HepG2 (cell line): Measurements from ENCODE around the gene HPCAL1. TPM values are rescaled to one million over a fixed set of nuclear protein-coding genes. Genes with fewer than 3 reads are reported as not detected.

Experiments
- AGO1 ChIP-seq: fragments of 200-400 bp; formaldehyde crosslinking; IDR thresholded peaks from 2 replicates; pipeline ENCODE4 v1.6.1; 2017; ENCODE audit warnings: mild to moderate bottlenecking, low read depth, low read length, moderate library complexity; ENCODE audit not compliant: poor library complexity, severe bottlenecking
- ATF7-NPFF ChIP-seq: sonication (generic); formaldehyde crosslinking; IDR thresholded peaks from 2 replicates; pipeline ENCODE4 v1.8.1; 2023; ENCODE audit warnings: mild to moderate bottlenecking, low read depth, missing genetic modification reagents, moderate library complexity
- KAT7 ChIP-seq: IDR thresholded peaks from 2 replicates; pipeline ENCODE4 v1.6.1; 2018; ENCODE audit warnings: borderline replicate concordance, missing compliant biosample characterization
- MTA1 ChIP-seq: sonication (generic); formaldehyde crosslinking; IDR thresholded peaks from 2 replicates; pipeline ENCODE4 v1.4.0; 2020; ENCODE audit warnings: missing genetic modification reagents, mild to moderate bottlenecking, borderline replicate concordance
- SAP130 ChIP-seq: IDR thresholded peaks from 2 replicates; pipeline ENCODE4 v1.6.1; 2016; ENCODE audit warnings: low read depth
- SP4 ChIP-seq: sonication (generic); formaldehyde crosslinking; IDR thresholded peaks from 2 replicates; pipeline ENCODE4 v1.8.1; 2023; ENCODE audit warnings: mild to moderate bottlenecking, missing genetic modification reagents
- SRSF9 ChIP-seq: fragments of 200-400 bp; formaldehyde crosslinking; IDR thresholded peaks from 2 replicates; pipeline ENCODE4 v1.6.1; 2018; ENCODE audit warnings: borderline replicate concordance, mild to moderate bottlenecking, low read depth, low read length; ENCODE audit not compliant: insufficient read depth, poor library complexity, severe bottlenecking
- ZFY ChIP-seq: sonication (generic); formaldehyde crosslinking; IDR thresholded peaks from 2 replicates; pipeline ENCODE4 v1.4.0; 2020; ENCODE audit warnings: missing genetic modification reagents
- ZNF142 ChIP-seq: sonication (generic); formaldehyde crosslinking; IDR thresholded peaks from 2 replicates; pipeline ENCODE4 v1.4.0; 2020; ENCODE audit warnings: missing genetic modification reagents
- ZNF230 ChIP-seq: sonication (generic); formaldehyde crosslinking; IDR thresholded peaks from 2 replicates; pipeline ENCODE4 v1.4.0; 2020; ENCODE audit warnings: mild to moderate bottlenecking, missing genetic modification reagents
- ZNF292 ChIP-seq: sonication (generic); formaldehyde crosslinking; IDR thresholded peaks from 2 replicates; pipeline ENCODE4 v1.8.1; 2022; ENCODE audit warnings: mild to moderate bottlenecking, low read depth, missing genetic modification reagents, borderline replicate concordance
- ZNF547 ChIP-seq: sonication (generic); formaldehyde crosslinking; IDR thresholded peaks from 2 replicates; pipeline ENCODE4 v1.5.1; 2020; ENCODE audit warnings: mild to moderate bottlenecking, missing genetic modification reagents
- ZNF570 ChIP-seq: sonication (generic); formaldehyde crosslinking; IDR thresholded peaks from 2 replicates; pipeline ENCODE4 v1.4.0; 2020; ENCODE audit warnings: mild to moderate bottlenecking, missing genetic modification reagents, borderline replicate concordance
- polyA plus RNA-seq, 8 experiments: library from polyadenylated mRNA; depleted of rRNA in 3 of 8; stranded (reverse) in 7 of 8; unstranded in 1 of 8; fragments of >200 nt; fragmentation: Illumina TruSeq in 4 of 8; extraction: Trizol in 4 of 8; gene quantifications; 2 replicates each; pipeline versions ENCODE4 v1.2.1 to v1.2.3, GENCODE V29; 2011 to 2016; ENCODE audit warnings: low read depth in 4 of 8, missing spikeins in 1 of 8, mixed read lengths in 1 of 8; ENCODE audit not compliant: insufficient read depth in 1 of 8
- total RNA-seq, 5 experiments: library from RNA; depleted of rRNA; stranded (reverse); fragments of >200 nt; fragmentation: Illumina TruSeq; extraction: Trizol; gene quantifications; 2 replicates each; pipeline ENCODE4 v1.2.3, GENCODE V29; 2016; ENCODE audit warnings: low read depth in 1 of 5
- TF ChIP-seq, protein P1 (sequence below): sonication (generic); formaldehyde crosslinking; IDR thresholded peaks from 2 replicates; pipeline ENCODE4; 2020; ENCODE audit warnings: missing genetic modification reagents, mild to moderate bottlenecking, borderline replicate concordance
- TF ChIP-seq, protein P2 (sequence below): sonication (generic); formaldehyde crosslinking; IDR thresholded peaks from 2 replicates; pipeline ENCODE4 v1.4.0; 2020; ENCODE audit warnings: mild to moderate bottlenecking, missing genetic modification reagents

Gene HPCAL1
- total and polyA plus RNA-seq, 2 of the 13 experiments (the other 11 are each of a cell fraction or from before 2014, with no cell fraction given) = 29.5 to 29.9 TPM

- TF ChIP-seq, protein P1, sequence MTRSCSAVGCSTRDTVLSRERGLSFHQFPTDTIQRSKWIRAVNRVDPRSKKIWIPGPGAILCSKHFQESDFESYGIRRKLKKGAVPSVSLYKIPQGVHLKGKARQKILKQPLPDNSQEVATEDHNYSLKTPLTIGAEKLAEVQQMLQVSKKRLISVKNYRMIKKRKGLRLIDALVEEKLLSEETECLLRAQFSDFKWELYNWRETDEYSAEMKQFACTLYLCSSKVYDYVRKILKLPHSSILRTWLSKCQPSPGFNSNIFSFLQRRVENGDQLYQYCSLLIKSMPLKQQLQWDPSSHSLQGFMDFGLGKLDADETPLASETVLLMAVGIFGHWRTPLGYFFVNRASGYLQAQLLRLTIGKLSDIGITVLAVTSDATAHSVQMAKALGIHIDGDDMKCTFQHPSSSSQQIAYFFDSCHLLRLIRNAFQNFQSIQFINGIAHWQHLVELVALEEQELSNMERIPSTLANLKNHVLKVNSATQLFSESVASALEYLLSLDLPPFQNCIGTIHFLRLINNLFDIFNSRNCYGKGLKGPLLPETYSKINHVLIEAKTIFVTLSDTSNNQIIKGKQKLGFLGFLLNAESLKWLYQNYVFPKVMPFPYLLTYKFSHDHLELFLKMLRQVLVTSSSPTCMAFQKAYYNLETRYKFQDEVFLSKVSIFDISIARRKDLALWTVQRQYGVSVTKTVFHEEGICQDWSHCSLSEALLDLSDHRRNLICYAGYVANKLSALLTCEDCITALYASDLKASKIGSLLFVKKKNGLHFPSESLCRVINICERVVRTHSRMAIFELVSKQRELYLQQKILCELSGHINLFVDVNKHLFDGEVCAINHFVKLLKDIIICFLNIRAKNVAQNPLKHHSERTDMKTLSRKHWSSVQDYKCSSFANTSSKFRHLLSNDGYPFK (CRISPR knock-in tag) = no peak
- TF ChIP-seq KAT7 (CRISPR knock-in tag) (peak; percentile 96), SP4 (CRISPR knock-in tag) (peak; percentile 78), ZNF292 (CRISPR knock-in tag) (peak; percentile 72; the same call in 1 of the 2 replicates), ZNF142 (CRISPR knock-in tag) (no peak), AGO1 (no peak), ZNF547 (CRISPR knock-in tag) (peak; percentile 66; the same call in 1 of the 2 replicates), SRSF9 (no peak), SAP130 (CRISPR knock-in tag) (peak; percentile 98), ZFY (peak; percentile 81), ZNF230 (0 out of 2 replicates have a peak, but pooled peaks have one; percentile 52), MTA1 (peak; percentile 78; the same call in 1 of the 2 replicates), ZNF570 (no peak), ATF7-NPFF (CRISPR knock-in tag) (no peak)
- TF ChIP-seq, protein P2, sequence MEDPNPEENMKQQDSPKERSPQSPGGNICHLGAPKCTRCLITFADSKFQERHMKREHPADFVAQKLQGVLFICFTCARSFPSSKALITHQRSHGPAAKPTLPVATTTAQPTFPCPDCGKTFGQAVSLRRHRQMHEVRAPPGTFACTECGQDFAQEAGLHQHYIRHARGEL (CRISPR knock-in tag) = no peak
Observed at GRCh38 chr2:10449838-10450691, 147.4 kb downstream of the HPCAL1 start (continued).
